Measurements from ENCODE around the gene INKA2.
A peak's percentile ranks its signal among the peaks of the same experiment; 100 is the strongest.

INKA2 gene

DNA sequence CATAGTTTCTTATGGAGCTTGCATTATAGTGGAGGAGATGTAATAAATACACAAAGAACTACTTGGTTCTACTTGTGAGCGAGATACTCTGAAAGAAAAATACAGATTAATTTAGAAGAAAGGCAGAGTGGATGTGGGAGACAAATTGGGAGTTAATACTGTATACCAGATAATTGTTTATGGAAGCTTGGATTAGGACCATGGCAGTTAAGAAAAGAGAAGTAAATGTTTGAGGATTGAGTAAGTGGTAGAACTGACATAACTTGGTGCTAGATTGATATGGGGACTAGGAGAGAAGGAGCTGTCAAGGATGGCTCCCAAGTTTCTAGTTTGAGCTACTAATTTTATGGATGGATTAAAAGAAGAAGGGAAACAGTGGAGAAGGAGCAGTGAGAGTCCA lies 47.3 kb downstream of the INKA2 start:
- no peak overlapping the region for H3K27ac ChIP-seq (ENCODE audit: low read depth, low read length)
- H3K4me3 ChIP-seq (ENCODE audit: low read depth in 1 of 2, low read length in 2 of 2): no peak overlapping the region
- no peak overlapping the region for H3K9ac ChIP-seq (ENCODE audit: low read length)
- no peaks in the 10 kb centered on the region for H3K9me3 ChIP-seq (ENCODE audit: low read length)
- H3K36me3 ChIP-seq (ENCODE audit: insufficient read depth, low read length): peaks cover 16% of the 10 kb centered on the region
- peaks cover 21% of the 10 kb centered on the region for H3K4me1 ChIP-seq (ENCODE audit: insufficient read depth, low read length)
- H3K27me3 ChIP-seq (ENCODE audit: control insufficient read depth in 1 of 2, insufficient read depth in 2 of 2, low read length in 2 of 2): no peaks in the 10 kb centered on the region

DNA sequence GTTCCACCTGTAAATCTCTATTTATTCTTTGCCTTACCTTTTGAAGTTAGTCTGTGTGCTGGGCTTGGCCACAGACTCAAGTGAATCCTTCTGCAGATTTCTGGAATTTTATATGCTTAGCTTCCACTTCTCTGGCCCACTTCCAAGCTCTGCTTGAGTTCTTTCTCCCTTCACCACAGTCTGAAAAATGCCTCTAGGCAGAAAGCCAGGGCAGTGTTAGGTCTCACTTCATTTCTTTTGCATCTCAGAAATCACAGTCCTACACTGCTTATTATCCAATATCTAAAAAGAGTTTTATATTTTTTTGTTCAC lies 48.9 kb downstream of the INKA2 start:
- Histone ChIP-seq H3K27me3 (ENCODE audit: control insufficient read depth in 1 of 2, insufficient read depth in 2 of 2, low read length in 2 of 2) (no peaks in the 10 kb centered on the region), H3K4me3 (ENCODE audit: low read depth in 1 of 2, low read length in 2 of 2) (no peak overlapping the region), H3K4me1 (ENCODE audit: insufficient read depth, low read length) (peaks cover 21% of the 10 kb centered on the region), H3K27ac (ENCODE audit: low read depth, low read length) (peak overlapping the region; percentile 55), H3K9ac (ENCODE audit: low read length) (no peak overlapping the region), H3K36me3 (ENCODE audit: insufficient read depth, low read length) (peaks cover 9% of the 10 kb centered on the region), H3K9me3 (ENCODE audit: low read length) (no peaks in the 10 kb centered on the region)

Data from muscle layer of colon (tissue), 2 donors.